Right kidney (tissue), 1 donor: ENCODE measurements around the gene LPIN3.

ENCODE experiments used
- DNase-seq: peaks from one replicate; pipeline ENCODE4 v3.0.0-alpha.2; 2016

Gene LPIN3

GRCh38 chr20:41350408-41350962 lies 9.9 kb downstream of the LPIN3 start:
- DNase-seq, result no peak

DNA sequence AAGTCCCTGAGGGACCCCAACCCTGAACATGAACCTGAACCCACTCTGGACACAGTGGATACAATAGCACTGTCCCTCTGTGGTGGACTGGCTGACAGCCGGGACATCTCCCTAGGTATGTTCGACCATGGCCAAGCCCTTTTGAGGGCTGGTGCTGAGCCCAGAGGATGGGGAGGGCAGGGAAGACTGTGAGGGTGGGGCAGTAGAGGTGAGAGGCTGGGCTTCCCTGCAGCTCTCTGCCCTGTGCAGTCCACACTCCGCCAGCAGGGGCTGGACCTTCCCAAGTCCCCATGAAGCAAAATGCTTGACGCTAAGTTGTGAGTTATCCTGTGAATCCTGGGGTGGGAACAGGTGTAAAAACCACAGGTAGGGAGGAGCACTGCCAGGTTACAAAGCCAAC lies 11.5 kb downstream of the LPIN3 start:
- no peak for DNase-seq

DNA sequence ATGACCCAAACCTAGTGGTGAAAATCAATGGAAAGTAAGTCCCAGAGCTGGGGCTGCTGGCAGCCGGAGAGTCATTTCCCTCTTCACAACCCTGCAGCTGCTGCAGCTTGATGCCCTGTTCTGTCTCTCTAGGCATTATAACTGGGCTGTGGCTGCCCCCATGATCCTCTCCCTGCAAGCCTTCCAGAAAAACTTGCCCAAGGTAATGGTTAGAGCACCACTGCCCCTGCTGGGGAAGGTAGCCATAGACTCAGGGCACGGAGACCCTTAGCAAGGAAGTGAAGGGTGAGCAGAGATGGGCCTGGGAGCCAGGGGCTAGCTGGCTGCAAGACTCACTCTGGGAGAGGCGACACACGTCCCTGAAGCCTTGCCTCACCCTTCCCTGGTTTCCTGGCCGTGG lies 12.0 kb downstream of the LPIN3 start:
- DNase-seq, result no peak

- DNase-seq, result no peak
Observed at GRCh38 chr20:41353530-41353929, 12.9 kb downstream of the LPIN3 start.

- DNase-seq, result no peak
Observed at GRCh38 chr20:41355192-41355591, 14.6 kb downstream of the LPIN3 start.

- DNase-seq, result no peak
Observed at GRCh38 chr20:41355598-41356203, 15.1 kb downstream of the LPIN3 start.

- no peak for DNase-seq
Observed at GRCh38 chr20:41356951-41357350, 16.3 kb downstream of the LPIN3 start.

- no peak for DNase-seq
Observed at GRCh38 chr20:41357424-41358163, 17.0 kb downstream of the LPIN3 start.

- no peak for DNase-seq
Observed at GRCh38 chr20:41358230-41358629, 17.6 kb downstream of the LPIN3 start.

GRCh38 chr20:41358717-41359116 lies 18.1 kb downstream of the LPIN3 start:
- DNase-seq, result no peak

DNA sequence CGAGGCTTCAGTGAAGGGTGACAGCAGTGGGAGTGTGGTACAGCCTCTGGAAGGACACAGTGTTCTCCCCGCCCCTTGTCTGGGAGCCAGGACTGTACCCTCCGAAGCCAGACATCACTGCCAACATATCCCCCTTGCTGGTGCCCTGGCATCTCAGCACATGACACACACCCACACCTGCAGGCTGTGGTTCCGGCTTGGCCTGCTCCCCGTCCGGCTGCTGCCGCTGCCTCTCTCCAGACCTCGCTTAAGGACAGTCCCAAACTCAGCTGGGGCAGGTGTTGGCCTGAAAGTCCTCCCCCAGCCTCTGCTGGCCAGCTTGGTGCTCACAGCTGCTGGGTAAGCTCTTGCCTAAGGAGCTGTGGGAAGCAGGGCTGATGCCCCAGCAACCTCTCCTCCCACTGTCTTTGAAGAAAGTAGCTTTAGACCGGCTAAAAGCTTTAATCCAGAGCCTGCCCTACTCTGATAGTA lies 19.0 kb downstream of the LPIN3 start:
- no peak for DNase-seq

- DNase-seq, result no peak
Observed at GRCh38 chr20:41360831-41361756, 20.5 kb downstream of the LPIN3 start.

DNA sequence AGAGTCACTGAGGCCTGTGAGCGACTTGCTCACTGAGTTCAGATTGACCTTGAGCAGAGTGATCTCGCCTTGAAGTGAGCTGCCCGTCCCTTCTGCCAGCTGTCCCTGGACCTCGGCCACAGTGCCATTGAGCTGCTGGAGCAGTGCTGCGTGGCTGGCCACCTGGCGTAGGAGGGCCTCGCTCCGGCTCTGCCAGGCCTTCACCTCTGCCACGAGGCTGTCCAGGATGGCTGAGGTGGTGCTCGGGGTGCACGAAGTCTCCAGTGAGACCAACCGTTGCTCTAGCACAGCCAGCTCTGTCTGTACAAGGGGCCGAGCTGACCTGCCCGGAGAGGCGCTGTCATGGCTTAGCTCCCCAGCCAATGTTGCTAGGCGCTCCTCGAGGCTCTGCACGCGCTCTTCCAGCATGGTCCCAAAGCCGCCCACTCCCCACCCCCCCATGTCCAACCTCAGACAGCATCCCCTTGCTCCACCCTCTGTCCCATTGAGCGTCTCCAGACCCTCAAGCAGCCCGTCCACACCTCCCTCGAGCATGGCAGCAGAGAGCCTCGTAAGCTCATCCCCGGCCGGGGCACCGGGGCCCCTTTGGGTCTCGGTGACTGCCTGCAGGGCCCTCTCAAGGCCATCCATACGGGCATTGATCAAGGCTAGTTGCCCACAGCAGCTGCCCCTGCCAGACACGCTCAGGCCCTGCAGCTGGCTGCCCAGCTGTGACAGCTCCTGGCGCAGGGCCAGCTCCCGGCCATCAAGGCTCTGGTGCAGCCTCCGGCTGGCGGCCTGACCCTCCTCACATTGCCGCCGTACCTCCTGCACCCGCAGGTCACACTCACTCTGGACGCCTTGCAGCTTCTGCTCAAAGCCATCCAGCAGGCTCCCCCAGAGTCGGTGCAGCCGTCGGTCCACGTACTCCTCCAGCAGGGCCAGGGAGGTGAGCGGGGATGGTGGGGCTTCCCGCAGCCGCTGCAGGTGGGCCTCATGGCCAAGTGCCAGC lies 21.4 kb downstream of the LPIN3 start:
- DNase-seq, result no peak

- DNase-seq, result no peak
Observed at GRCh38 chr20:41362748-41363140, 22.1 kb downstream of the LPIN3 start.

- DNase-seq, result no peak
Observed at GRCh38 chr20:41363601-41364000, 23.0 kb downstream of the LPIN3 start.

DNA sequence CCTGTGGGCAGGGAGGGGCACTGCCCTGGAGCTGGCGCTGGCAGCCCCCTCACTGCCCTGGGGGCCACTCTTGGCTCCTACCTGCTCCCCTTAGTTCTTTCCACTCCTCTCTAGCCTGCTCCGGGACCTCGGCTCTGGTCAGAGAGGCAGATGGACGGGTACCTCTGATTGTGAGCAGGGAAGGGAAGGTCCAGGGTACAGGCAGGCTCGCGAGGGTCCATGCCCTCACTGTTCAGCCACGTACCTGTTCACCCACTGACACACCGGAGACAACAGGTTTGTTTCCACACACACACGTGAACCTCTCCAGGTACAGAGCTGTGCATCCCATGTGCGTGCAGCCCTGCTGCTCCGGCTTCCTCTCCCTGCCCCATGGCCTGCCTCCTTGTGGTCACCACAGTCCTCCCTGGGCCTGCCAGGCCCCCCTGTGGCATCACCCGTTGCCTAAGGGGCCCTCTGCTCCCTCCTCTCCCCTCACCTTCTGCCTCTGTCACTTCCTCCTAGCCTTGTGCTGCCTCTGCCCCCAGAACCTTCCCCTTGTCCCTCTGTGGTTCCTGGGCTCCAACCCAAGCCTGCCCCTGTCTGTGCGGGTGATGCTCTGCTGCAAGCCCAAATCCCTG lies 23.7 kb downstream of the LPIN3 start:
- DNase-seq, result no peak

DNA sequence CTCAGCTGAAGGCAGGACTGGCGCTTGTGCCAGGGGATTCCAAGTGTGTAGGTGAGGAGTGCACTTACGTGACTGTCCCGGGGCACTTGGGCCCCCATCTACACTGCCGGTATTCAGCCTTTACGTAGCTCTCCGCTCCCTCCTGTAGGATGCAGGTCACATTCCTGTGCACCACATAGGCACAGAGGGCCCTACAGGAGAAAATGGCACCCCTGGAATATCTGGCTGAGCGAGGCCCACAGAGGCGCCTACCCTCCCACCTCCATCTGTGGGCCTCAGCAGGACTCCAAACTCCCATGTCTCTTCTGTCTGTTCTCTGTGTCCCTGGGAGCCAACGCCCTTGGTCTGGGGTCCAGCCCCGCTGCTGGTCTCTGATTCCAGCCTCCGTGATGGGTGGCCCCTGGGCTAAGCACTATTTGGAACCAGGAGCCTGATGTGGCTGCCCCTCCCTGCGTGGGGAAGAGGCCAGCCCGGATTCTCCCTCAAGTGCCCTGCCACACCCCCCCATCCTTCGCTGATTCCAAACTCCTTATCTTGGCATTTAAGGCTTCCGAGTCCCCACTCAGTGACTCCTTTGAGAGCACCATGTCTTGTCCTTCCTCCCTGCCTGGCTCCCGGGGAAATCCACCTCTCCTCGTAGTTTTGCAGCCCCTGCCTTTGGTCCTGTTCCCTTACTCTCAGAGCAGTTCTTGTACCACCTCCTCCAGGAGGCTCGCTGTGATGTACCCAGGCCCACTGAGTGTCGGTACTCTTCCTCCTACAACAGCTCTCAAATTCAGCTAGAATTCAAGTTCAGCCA lies 24.5 kb downstream of the LPIN3 start:
- DNase-seq, result no peak

DNA sequence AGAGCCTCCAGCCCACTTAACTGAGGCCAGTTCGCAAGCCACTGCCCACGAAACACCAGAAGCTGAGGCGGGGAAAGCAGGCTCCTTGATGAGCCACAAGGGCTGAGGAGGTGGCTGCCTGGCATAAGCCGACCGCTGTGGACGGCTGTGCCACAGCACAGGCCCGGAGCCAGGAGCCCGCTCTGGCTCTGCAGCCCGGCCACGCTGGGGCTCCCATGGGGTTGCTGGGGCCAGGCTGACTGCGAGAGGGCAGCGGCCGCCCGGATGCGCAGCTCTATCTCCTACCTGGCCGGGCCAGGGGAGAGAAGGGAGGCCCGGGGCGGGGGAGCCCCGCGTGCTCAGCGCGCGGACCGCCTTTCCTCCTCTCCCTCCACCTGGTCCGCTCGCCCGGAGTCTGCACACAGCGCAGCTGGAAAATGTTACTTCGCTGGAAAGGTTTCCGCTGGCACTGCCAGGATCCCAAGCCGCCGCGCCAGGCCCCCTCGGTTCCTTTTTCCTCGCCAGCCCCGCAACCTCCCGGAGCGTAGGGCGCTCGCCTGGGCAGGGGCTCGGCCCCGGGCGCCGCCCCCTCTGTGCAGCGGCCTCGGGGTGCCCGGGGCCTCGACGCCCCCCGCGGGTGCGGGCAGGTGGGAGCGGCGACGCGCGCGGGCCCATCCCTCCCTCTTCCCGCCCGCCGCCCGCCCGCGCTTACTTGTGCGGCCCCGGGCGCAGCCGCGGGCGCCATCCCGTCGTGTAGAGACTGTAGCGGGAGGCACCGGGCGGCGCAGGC lies 25.3 kb downstream of the LPIN3 start:
- peak; percentile 76 for DNase-seq
